NCI-H748 treated with DMSO at 0.1 percent for 48 hours (cell line): ENCODE results near the gene SLC2A14.
"Not testable (repeated sequence)": the region's sequence is repeated elsewhere in the genome, so short reads cannot be mapped to it uniquely, and the experiment has no call there.

ENCODE experiments used
- DNase-seq: peaks from one replicate; lab custom pipeline; 2025; lab: John Stamatoyannopoulos, UW

Gene SLC2A14

GRCh38 chr12:7833831-7834230 is 38.9 kb downstream of the SLC2A14 start:
- DNase-seq = no peak

- not testable (repeated sequence) for DNase-seq
Observed at GRCh38 chr12:7833201-7833600, 39.5 kb downstream of the SLC2A14 start.

- DNase-seq = peak; percentile 2
Observed at GRCh38 chr12:7832059-7832696, 40.5 kb downstream of the SLC2A14 start.

GRCh38 chr12:7829737-7830136 is 43.0 kb downstream of the SLC2A14 start:
- DNase-seq = not testable (repeated sequence)

- DNase-seq = not testable (repeated sequence)
Observed at GRCh38 chr12:7825754-7826153, 47.0 kb downstream of the SLC2A14 start.

- DNase-seq = peak; percentile 0
Observed at GRCh38 chr12:7806863-7807487, 65.7 kb downstream of the SLC2A14 start.

GRCh38 chr12:7806319-7806718 is 66.4 kb downstream of the SLC2A14 start:
- DNase-seq = not testable (repeated sequence)

GRCh38 chr12:7801460-7801859 is 71.3 kb downstream of the SLC2A14 start:
- no peak for DNase-seq

- not testable (repeated sequence) for DNase-seq
Observed at GRCh38 chr12:7798750-7799308, 73.9 kb downstream of the SLC2A14 start.

- no peak for DNase-seq
Observed at GRCh38 chr12:7797698-7798398, 74.9 kb downstream of the SLC2A14 start.

- DNase-seq = not testable (repeated sequence)
Observed at GRCh38 chr12:7797269-7797668, 75.4 kb downstream of the SLC2A14 start.

GRCh38 chr12:7793211-7793610 is 79.5 kb downstream of the SLC2A14 start:
- no peak for DNase-seq

GRCh38 chr12:7788884-7789528 is 83.7 kb downstream of the SLC2A14 start, which contains the start of gene NANOG:
NANOG (plus strand) TSS chr12:7789402; CDS start chr12:7789615, 213 bp downstream.
- not testable (repeated sequence) for DNase-seq

- DNase-seq = no peak
Observed at GRCh38 chr12:7788294-7788660, 84.4 kb downstream of the SLC2A14 start.

- no peak for DNase-seq
Observed at GRCh38 chr12:7787574-7788293, 85.0 kb downstream of the SLC2A14 start.

GRCh38 chr12:7784701-7785100 is 88.0 kb downstream of the SLC2A14 start:
- DNase-seq = no peak

- not testable (repeated sequence) for DNase-seq
Observed at GRCh38 chr12:7783433-7783832, 89.3 kb downstream of the SLC2A14 start.

GRCh38 chr12:7782055-7782454 is 90.7 kb downstream of the SLC2A14 start:
- DNase-seq = no peak

- no peak for DNase-seq
Observed at GRCh38 chr12:7781274-7781673, 91.4 kb downstream of the SLC2A14 start.

GRCh38 chr12:7769999-7770398 is 102.7 kb downstream of the SLC2A14 start:
- no peak for DNase-seq
